KMS-11 (cell line): ENCODE results near the gene LRRC73.

Experiments used
- H2AFZ ChIP-seq: fragments of 200-600 bp; sonication (generic); 2 replicates; pipeline ENCODE4 v1.6.1; 2016; ENCODE audit warnings: antibody characterized with exemption, mixed run types, low read depth
- H3K27ac ChIP-seq: fragments of 200-600 bp; sonication (generic); 2 replicates; pipeline ENCODE4 v1.6.1; 2016; ENCODE audit warnings: mild to moderate bottlenecking, mixed run types
- H3K27me3 ChIP-seq: fragments of 200-600 bp; sonication (generic); 2 replicates; pipeline ENCODE4 v1.6.1; 2017; ENCODE audit warnings: mild to moderate bottlenecking, low read depth, mixed run types, moderate library complexity; ENCODE audit not compliant: insufficient read depth
- H3K36me3 ChIP-seq: fragments of 200-600 bp; sonication (generic); 2 replicates; pipeline ENCODE4 v1.6.1; 2017; ENCODE audit warnings: mild to moderate bottlenecking, mixed run types; ENCODE audit not compliant: insufficient read depth
- H3K4me1 ChIP-seq: fragments of 200-600 bp; sonication (generic); 2 replicates; pipeline ENCODE4 v1.6.1; 2016; ENCODE audit warnings: mild to moderate bottlenecking, low read depth, mixed run types; ENCODE audit not compliant: poor library complexity, severe bottlenecking
- H3K4me2 ChIP-seq: fragments of 200-600 bp; sonication (generic); 2 replicates; pipeline ENCODE4 v1.7.0; 2016; ENCODE audit warnings: mild to moderate bottlenecking, mixed run types
- H3K4me3 ChIP-seq: fragments of 200-600 bp; sonication (generic); IDR thresholded peaks from 2 replicates; pipeline ENCODE4 v1.6.1; 2017; ENCODE audit warnings: low read depth, low read length, mixed read lengths; ENCODE audit not compliant: insufficient read depth
- H3K79me2 ChIP-seq: fragments of 200-600 bp; sonication (generic); 2 replicates; pipeline ENCODE4 v1.6.1; 2016; ENCODE audit warnings: low read depth, mixed run types; ENCODE audit not compliant: insufficient read depth
- H3K9ac ChIP-seq: fragments of 200-600 bp; sonication (generic); 2 replicates; pipeline ENCODE4 v1.6.1; 2016; ENCODE audit warnings: mild to moderate bottlenecking, mixed run types
- H4K20me1 ChIP-seq: fragments of 200-600 bp; sonication (generic); 2 replicates; pipeline ENCODE4 v1.6.1; 2016; ENCODE audit warnings: mild to moderate bottlenecking, mixed run types; ENCODE audit not compliant: insufficient read depth
- CTCF ChIP-seq: fragments of 200-600 bp; sonication (generic); conservative IDR thresholded peaks from 2 replicates; pipeline ENCODE4 v1.6.1; 2017; ENCODE audit warnings: low read depth, mild to moderate bottlenecking, antibody characterized with exemption, low read length, moderate library complexity, mixed read lengths

LRRC73 gene

DNA sequence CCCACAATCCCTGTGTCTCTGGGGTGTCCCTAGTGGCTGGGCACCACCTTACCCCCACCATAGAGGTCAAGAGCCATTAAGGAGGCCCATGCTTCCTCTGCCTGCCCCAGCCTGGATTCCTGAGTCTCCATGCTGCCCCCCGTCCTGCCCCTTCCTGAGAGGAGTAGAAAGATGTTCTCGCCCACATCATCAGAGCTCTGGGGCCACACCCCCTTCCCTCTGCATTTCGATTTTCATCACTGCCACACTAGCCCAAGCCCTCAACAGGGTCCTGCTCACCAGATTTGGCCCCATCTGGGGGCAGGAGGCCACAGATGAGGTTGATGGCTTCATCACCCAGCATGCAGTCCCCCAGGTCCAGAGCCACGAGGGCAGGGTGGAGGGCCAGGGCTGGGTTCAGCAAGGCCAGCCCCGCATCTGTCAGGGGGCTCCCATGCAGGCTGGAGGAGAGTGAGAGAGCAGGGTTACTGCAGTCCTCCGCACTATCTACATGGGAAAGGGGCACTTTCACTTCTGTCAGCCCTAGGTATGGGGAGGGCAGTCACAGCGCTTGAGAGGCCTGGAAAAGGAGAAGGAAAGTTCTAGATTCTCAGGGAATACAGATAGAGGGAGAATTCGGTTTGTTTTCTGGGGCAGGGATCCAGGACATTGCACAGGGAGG is 1.5 kb downstream of the LRRC73 start:
- Histone ChIP-seq H2AFZ (no peak overlapping the region), H3K4me1 (peaks cover 11% of the 10 kb centered on the region), H3K36me3 (no peaks in the 10 kb centered on the region), H3K9ac (no peak overlapping the region), H3K4me3 (no peak overlapping the region), H4K20me1 (no peaks in the 10 kb centered on the region), H3K79me2 (no peaks in the 10 kb centered on the region), H3K27ac (no peak overlapping the region), H3K27me3 (peaks cover 10% of the 10 kb centered on the region; the same call in 1 of the 2 replicates), H3K4me2 (no peak overlapping the region)
- no peak for TF ChIP-seq CTCF

DNA sequence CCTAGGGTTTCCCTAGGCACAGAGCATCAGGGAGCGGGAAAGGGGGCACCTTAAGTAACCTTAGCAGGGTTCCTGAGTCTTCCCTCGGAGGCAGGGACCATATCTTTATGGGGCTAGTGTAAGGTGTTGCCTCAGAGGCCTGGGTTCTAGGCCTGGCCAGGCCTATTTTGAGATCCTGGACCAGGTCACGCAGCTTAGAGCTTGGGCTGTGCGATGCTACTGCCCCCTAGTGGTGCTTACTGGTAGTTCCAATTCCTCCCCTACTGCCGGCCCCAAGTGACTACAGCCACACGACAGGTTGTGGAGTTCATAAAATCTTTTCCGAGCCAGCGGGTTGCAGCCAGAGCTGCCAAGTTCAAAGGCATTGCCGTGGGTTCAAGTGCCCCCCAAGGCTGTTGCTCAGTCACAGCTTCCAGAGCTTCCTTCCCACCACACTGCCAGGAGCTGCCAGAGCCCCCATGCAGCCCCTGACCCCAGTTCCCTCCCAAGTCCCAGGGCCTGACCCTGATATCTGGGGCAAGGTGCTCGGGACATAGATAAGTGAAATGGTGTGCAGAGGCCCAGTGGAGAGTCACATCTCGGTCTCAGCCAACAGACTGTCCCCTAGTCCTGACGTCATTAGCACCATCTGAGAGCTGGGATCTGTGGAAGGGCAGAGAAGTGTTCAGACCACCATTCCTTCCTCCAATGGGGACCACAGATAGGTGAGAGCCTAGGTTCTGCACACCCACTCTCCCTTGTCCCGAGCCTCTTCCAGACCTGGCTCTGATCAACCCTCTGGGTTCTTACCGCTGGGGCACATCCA is 3.3 kb downstream of the LRRC73 start:
- H2AFZ ChIP-seq: no peak overlapping the region
- H3K27me3 ChIP-seq: peaks cover 10% of the 10 kb centered on the region; the same call in 1 of the 2 replicates
- H3K9ac ChIP-seq: no peak overlapping the region
- no peak overlapping the region for H3K27ac ChIP-seq
- H3K4me3 ChIP-seq: no peak overlapping the region
- H3K79me2 ChIP-seq: no peaks in the 10 kb centered on the region
- peaks cover 11% of the 10 kb centered on the region for H3K4me1 ChIP-seq
- H3K4me2 ChIP-seq: no peak overlapping the region; the same call in 1 of the 2 replicates
- H4K20me1 ChIP-seq: no peaks in the 10 kb centered on the region
- H3K36me3 ChIP-seq: no peaks in the 10 kb centered on the region
- peak; percentile 93 for TF ChIP-seq CTCF

DNA sequence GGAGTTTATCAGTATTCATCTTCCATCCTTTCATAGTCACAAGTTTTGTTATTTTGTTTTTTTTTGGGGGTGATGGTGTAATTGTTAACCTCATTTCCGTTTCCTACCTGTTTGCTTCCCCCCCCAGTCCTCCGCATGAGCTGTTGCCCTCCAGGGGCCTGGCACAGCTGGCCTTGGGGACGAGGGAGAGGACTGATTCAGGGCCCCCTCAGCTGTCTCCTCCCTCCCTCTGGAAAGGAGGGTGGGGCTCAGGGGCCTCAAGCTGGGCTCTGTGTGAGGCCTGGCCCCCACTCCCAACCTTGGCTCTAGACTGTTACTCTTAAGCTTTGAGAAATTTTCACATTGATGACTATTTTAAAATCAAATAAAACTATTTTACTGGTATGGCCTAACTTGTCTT is 4.0 kb downstream of the LRRC73 start:
- Histone ChIP-seq H3K9ac (no peak overlapping the region), H3K27ac (no peak overlapping the region), H3K36me3 (no peaks in the 10 kb centered on the region), H3K27me3 (peaks cover 10% of the 10 kb centered on the region; the same call in 1 of the 2 replicates), H3K4me2 (no peak overlapping the region), H3K4me3 (no peak overlapping the region), H3K79me2 (no peaks in the 10 kb centered on the region), H4K20me1 (no peaks in the 10 kb centered on the region), H3K4me1 (peaks cover 11% of the 10 kb centered on the region), H2AFZ (no peak overlapping the region)
- TF ChIP-seq CTCF: no peak

DNA sequence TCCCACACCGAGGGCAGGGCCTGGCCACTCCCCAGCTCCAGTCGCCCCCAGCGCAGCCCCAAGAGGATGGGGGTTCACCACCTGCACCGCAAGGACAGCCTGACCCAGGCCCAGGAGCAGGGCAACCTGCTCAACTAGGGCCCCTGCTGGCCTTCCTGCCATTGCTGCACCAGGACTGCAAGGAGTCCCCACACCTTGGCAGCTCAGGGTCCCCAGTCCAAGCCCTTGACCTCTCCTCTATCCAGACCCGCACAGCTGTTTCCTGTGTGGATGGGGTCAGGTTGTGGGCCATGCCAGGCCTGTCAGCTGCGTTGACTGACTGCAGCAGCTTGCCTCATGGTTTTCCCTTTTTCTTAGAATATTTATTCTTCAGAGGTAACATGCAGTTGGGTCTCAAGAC is 4.4 kb downstream of the LRRC73 start:
- no peaks in the 10 kb centered on the region for H4K20me1 ChIP-seq
- no peak overlapping the region for H3K4me2 ChIP-seq
- TF ChIP-seq CTCF: no peak
- H3K4me3 ChIP-seq: no peak overlapping the region
- H3K36me3 ChIP-seq: no peaks in the 10 kb centered on the region
- H3K27me3 ChIP-seq: peaks cover 10% of the 10 kb centered on the region; the same call in 1 of the 2 replicates
- H3K4me1 ChIP-seq: peaks cover 11% of the 10 kb centered on the region
- no peaks in the 10 kb centered on the region for H3K79me2 ChIP-seq
- H2AFZ ChIP-seq: no peak overlapping the region
- H3K27ac ChIP-seq: no peak overlapping the region
- H3K9ac ChIP-seq: no peak overlapping the region
